Globus pallidus (tissue), 1 donor: Measurements from ENCODE around the gene ECEL1.

ENCODE experiments used
- DNase-seq: peaks from one replicate; pipeline ENCODE4 v3.0.0-alpha.2; 2015; ENCODE audit warnings: low spot score

Gene ECEL1

GRCh38 chr2:232522623-232523401, 35.2 kb upstream of the ECEL1 start:
- DNase-seq: no peak

- no peak for DNase-seq
These were observed 34.5 kb upstream of the ECEL1 start for GRCh38 chr2:232521959-232522622.

- no peak for DNase-seq
These were observed 33.5 kb upstream of the ECEL1 start for GRCh38 chr2:232521098-232521497.

GRCh38 chr2:232520489-232520888, 32.9 kb upstream of the ECEL1 start:
- DNase-seq: no peak

GRCh38 chr2:232519581-232520438, 32.2 kb upstream of the ECEL1 start, which contains the start of gene PRSS56:
Gene PRSS56, plus strand, starts transcription at chr2:232520388. Its CDS starts 211 bp downstream, at chr2:232520599.
- no peak for DNase-seq

GRCh38 chr2:232518844-232519243, 31.2 kb upstream of the ECEL1 start:
- no peak for DNase-seq

GRCh38 chr2:232516551-232516950, 28.9 kb upstream of the ECEL1 start:
- DNase-seq: no peak

GRCh38 chr2:232515639-232516038, 28.0 kb upstream of the ECEL1 start:
- DNase-seq: no peak

- DNase-seq: no peak
These were observed 25.7 kb upstream of the ECEL1 start for GRCh38 chr2:232513353-232513752.

GRCh38 chr2:232512602-232513001, 25.0 kb upstream of the ECEL1 start:
- DNase-seq: no peak

- no peak for DNase-seq
These were observed 23.8 kb upstream of the ECEL1 start for GRCh38 chr2:232511336-232511890.

- DNase-seq: no peak
These were observed 20.6 kb upstream of the ECEL1 start for GRCh38 chr2:232508251-232508650.

GRCh38 chr2:232506709-232507108, 19.1 kb upstream of the ECEL1 start:
- DNase-seq: no peak

GRCh38 chr2:232505856-232506255, 18.2 kb upstream of the ECEL1 start:
- DNase-seq: no peak

- no peak for DNase-seq
These were observed 16.8 kb upstream of the ECEL1 start for GRCh38 chr2:232504438-232504837.

GRCh38 chr2:232503809-232504323, 16.2 kb upstream of the ECEL1 start:
- DNase-seq: no peak

- DNase-seq: peak; percentile 41
These were observed 15.5 kb upstream of the ECEL1 start for GRCh38 chr2:232502911-232503808.

GRCh38 chr2:232502511-232502910, 14.9 kb upstream of the ECEL1 start:
- no peak for DNase-seq

- DNase-seq: no peak
These were observed 14.3 kb upstream of the ECEL1 start for GRCh38 chr2:232501794-232502390.

GRCh38 chr2:232501331-232501771, 13.7 kb upstream of the ECEL1 start:
- no peak for DNase-seq
